MM.1S (cell line): Measurements from ENCODE around the gene HBS1L.

Experiments used
- DNase-seq: peaks from one replicate; pipeline ENCODE4 v3.0.0-alpha.2; 2015
- H2AFZ ChIP-seq: fragments of 300-600 bp; sonication (generic); 2 replicates; pipeline ENCODE4 v1.6.0; 2016; ENCODE audit warnings: antibody characterized with exemption, low read length
- H3F3A ChIP-seq: fragments of 300-600 bp; sonication (generic); 2 replicates; pipeline ENCODE4 v1.6.1; 2016; ENCODE audit warnings: mild to moderate bottlenecking, antibody characterized with exemption, low read length, moderate library complexity, mixed read lengths; ENCODE audit not compliant: insufficient read depth
- H3K27ac ChIP-seq: fragments of 300-600 bp; sonication (generic); 2 replicates; pipeline ENCODE4 v1.5.1; 2016; ENCODE audit warnings: mild to moderate bottlenecking, low read length
- H3K27me3 ChIP-seq: fragments of 300-600 bp; sonication (generic); replicated peaks from 2 replicates; pipeline ENCODE4 v1.6.0; 2016; ENCODE audit warnings: low read length; ENCODE audit not compliant: insufficient read depth
- H3K36me3 ChIP-seq: fragments of 300-600 bp; sonication (generic); replicated peaks from 2 replicates; pipeline ENCODE4 v1.6.1; 2016; ENCODE audit warnings: mild to moderate bottlenecking, low read length, mixed read lengths; ENCODE audit not compliant: insufficient read depth
- H3K4me1 ChIP-seq: fragments of 300-600 bp; sonication (generic); 2 replicates; pipeline ENCODE4 v1.6.1; 2016; ENCODE audit warnings: low read length, mixed read lengths
- H3K4me2 ChIP-seq: fragments of 300-600 bp; sonication (generic); 2 replicates; pipeline ENCODE4 v1.6.0; 2016; ENCODE audit warnings: low read depth, low read length
- H3K4me3 ChIP-seq: fragments of 300-600 bp; sonication (generic); 2 replicates; pipeline ENCODE4 v1.5.1; 2016; ENCODE audit warnings: low read length, mixed read lengths
- H3K79me2 ChIP-seq: fragments of 300-600 bp; sonication (generic); 2 replicates; pipeline ENCODE4 v1.6.1; 2016; ENCODE audit warnings: mixed run types, low read length, mixed read lengths
- H3K9ac ChIP-seq: fragments of 300-600 bp; sonication (generic); 2 replicates; pipeline ENCODE4 v1.6.1; 2016; ENCODE audit warnings: low read length, mixed read lengths
- H3K9me2 ChIP-seq: fragments of 300-600 bp; sonication (generic); replicated peaks from 2 replicates; pipeline ENCODE4 v1.6.1; 2016; ENCODE audit warnings: mild to moderate bottlenecking, low read length, mixed read lengths; ENCODE audit not compliant: insufficient read depth
- H3K9me3 ChIP-seq: fragments of 300-600 bp; sonication (generic); replicated peaks from 2 replicates; pipeline ENCODE4 v1.6.1; 2016; ENCODE audit warnings: mild to moderate bottlenecking, low read length, mixed read lengths; ENCODE audit not compliant: insufficient read depth
- H4K20me1 ChIP-seq: fragments of 300-600 bp; sonication (generic); 2 replicates; pipeline ENCODE4 v1.6.1; 2016; ENCODE audit warnings: mild to moderate bottlenecking, low read length, moderate library complexity, mixed read lengths; ENCODE audit not compliant: insufficient read depth
- EZH2 ChIP-seq: fragments of 300-600 bp; sonication (generic); optimal IDR thresholded peaks from 2 replicates; pipeline ENCODE3; 2017; ENCODE audit warnings: low read depth, mild to moderate bottlenecking, antibody characterized with exemption, low read length, mixed read lengths
- EZH2phosphoT487 ChIP-seq: fragments of 300-600 bp; sonication (generic); IDR thresholded peaks from 2 replicates; pipeline ENCODE4 v1.6.1; 2018; ENCODE audit warnings: antibody characterized with exemption, low read length
- TF ChIP-seq, protein P1 (sequence below): fragments of 300-600 bp; sonication (generic); IDR thresholded peaks from 2 replicates; pipeline ENCODE4 v1.5.1; 2016; ENCODE audit warnings: antibody characterized with exemption, low read length, mixed read lengths

HBS1L gene

GRCh38 chr6:135053406-135053805 is 1.2 kb downstream of the HBS1L start:
- Histone ChIP-seq H2AFZ (no peak overlapping the region), H3K4me3 (peak overlapping the region; percentile 99), H3F3A (peaks cover 13% of the 10 kb centered on the region; the same call in 1 of the 2 replicates), H4K20me1 (no peaks in the 10 kb centered on the region), H3K9me2 (no peaks in the 10 kb centered on the region), H3K4me1 (peaks cover 26% of the 10 kb centered on the region), H3K4me2 (peak overlapping the region; percentile 71), H3K9me3 (no peaks in the 10 kb centered on the region), H3K9ac (peak overlapping the region; percentile 97), H3K27ac (no peak overlapping the region), H3K79me2 (peaks cover 63% of the 10 kb centered on the region), H3K27me3 (no peaks in the 10 kb centered on the region), H3K36me3 (no peaks in the 10 kb centered on the region; the same call in 1 of the 2 replicates)
- DNase-seq, result no peak
- no peak for TF ChIP-seq EZH2phosphoT487
- TF ChIP-seq, protein P1, sequence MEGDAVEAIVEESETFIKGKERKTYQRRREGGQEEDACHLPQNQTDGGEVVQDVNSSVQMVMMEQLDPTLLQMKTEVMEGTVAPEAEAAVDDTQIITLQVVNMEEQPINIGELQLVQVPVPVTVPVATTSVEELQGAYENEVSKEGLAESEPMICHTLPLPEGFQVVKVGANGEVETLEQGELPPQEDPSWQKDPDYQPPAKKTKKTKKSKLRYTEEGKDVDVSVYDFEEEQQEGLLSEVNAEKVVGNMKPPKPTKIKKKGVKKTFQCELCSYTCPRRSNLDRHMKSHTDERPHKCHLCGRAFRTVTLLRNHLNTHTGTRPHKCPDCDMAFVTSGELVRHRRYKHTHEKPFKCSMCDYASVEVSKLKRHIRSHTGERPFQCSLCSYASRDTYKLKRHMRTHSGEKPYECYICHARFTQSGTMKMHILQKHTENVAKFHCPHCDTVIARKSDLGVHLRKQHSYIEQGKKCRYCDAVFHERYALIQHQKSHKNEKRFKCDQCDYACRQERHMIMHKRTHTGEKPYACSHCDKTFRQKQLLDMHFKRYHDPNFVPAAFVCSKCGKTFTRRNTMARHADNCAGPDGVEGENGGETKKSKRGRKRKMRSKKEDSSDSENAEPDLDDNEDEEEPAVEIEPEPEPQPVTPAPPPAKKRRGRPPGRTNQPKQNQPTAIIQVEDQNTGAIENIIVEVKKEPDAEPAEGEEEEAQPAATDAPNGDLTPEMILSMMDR, result no peak

DNA sequence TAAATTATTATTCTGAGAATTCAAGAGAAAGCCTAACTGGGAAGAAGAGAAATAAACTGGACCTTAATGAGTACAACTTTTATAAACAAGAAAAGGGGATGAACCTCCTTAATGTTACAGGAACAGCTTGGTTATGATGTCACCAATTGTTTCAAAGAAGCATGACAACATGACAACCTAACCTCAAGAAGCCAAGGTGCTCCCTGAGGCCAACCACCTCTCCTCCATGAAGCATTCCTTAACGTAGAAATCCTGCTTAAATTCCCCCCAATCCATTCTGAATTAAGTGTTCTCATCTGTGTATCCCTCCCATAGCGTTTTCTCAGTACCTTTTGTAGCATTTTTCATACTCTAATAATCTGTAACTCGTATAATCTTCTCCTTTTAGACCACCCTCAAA is 1.7 kb downstream of the HBS1L start:
- H3K4me3 ChIP-seq, result peak overlapping the region; percentile 99
- H3K9me3 ChIP-seq, result no peaks in the 10 kb centered on the region
- H3K9ac ChIP-seq, result peak overlapping the region; percentile 97; the same call in 1 of the 2 replicates
- no peak overlapping the region for H3K27ac ChIP-seq
- peak overlapping the region; percentile 71 for H3K4me2 ChIP-seq
- DNase-seq, result no peak
- peaks cover 67% of the 10 kb centered on the region for H3K79me2 ChIP-seq
- no peaks in the 10 kb centered on the region for H3K27me3 ChIP-seq
- no peak overlapping the region for H2AFZ ChIP-seq
- H3K4me1 ChIP-seq, result peaks cover 26% of the 10 kb centered on the region
- peaks cover 13% of the 10 kb centered on the region; the same call in 1 of the 2 replicates for H3F3A ChIP-seq
- no peaks in the 10 kb centered on the region for H4K20me1 ChIP-seq
- peaks cover 3% of the 10 kb centered on the region; the same call in 1 of the 2 replicates for H3K36me3 ChIP-seq
- no peaks in the 10 kb centered on the region for H3K9me2 ChIP-seq
- no peak for TF ChIP-seq EZH2
- TF ChIP-seq EZH2phosphoT487, result no peak
- TF ChIP-seq, protein P1, result no peak

GRCh38 chr6:135048915-135049314 is 5.7 kb downstream of the HBS1L start:
- TF ChIP-seq EZH2phosphoT487, result no peak
- TF ChIP-seq EZH2, result no peak
- TF ChIP-seq, protein P1, result no peak
- no peak for DNase-seq
- Histone ChIP-seq H3K27ac (no peak overlapping the region), H3K36me3 (peaks cover 7% of the 10 kb centered on the region; the same call in 1 of the 2 replicates), H3K9ac (no peak overlapping the region), H3K9me2 (no peaks in the 10 kb centered on the region), H3K4me1 (peaks cover 56% of the 10 kb centered on the region), H4K20me1 (peaks cover 3% of the 10 kb centered on the region; the same call in 1 of the 2 replicates), H2AFZ (no peak overlapping the region), H3K9me3 (no peaks in the 10 kb centered on the region), H3F3A (peaks cover 14% of the 10 kb centered on the region), H3K79me2 (peaks cover 100% of the 10 kb centered on the region), H3K4me2 (no peak overlapping the region), H3K4me3 (no peak overlapping the region), H3K27me3 (no peaks in the 10 kb centered on the region)
